SK-N-SH (cell line): ENCODE measurements around the gene CATSPER4. TPM values are rescaled to one million over a fixed set of nuclear protein-coding genes. Genes with fewer than 3 reads are reported as not detected.

ENCODE experiments used
- CTCF ChIA-PET: fragments of 300-600, 350-600 bp; formaldehyde crosslinking; extraction: SDS; loops from one replicate; lab custom pipeline; 2021; lab: Yijun Ruan, JAX
- POLR2A ChIA-PET: fragments of 350-600 bp; sonication (Branson Sonifier 250); formaldehyde crosslinking; extraction: SDS; loops from one replicate; lab custom pipeline; 2020; ENCODE audit warnings: antibody characterized with exemption, inconsistent platforms; lab: Yijun Ruan, JAX
- DNase-seq: peaks from one replicate; pipeline ENCODE4 v3.0.0; 2012
- H2AFZ ChIP-seq: fragments of 200-600 bp; sonication (generic); 2 replicates; pipeline ENCODE4 v1.8.1; 2016; ENCODE audit warnings: antibody characterized with exemption, mild to moderate bottlenecking, low read depth
- H3F3A ChIP-seq: fragments of 200-600 bp; sonication (generic); replicated peaks from 2 replicates; pipeline ENCODE3; 2016; ENCODE audit warnings: antibody characterized with exemption, mild to moderate bottlenecking; ENCODE audit not compliant: insufficient read depth
- H3K27ac ChIP-seq, 2 experiments: fragments of 200-500 bp in 1 of 2; fragments of 200-600 bp in 1 of 2; sonication (Bioruptor generic) in 1 of 2; sonication (generic), shearing (Covaris generic) in 1 of 2; 2 replicates each; pipeline versions ENCODE4 v1.5.1 to v1.6.1; 2014 to 2016; ENCODE audit warnings: low read depth in 2 of 2, inconsistent platforms in 1 of 2, low read length in 1 of 2, mild to moderate bottlenecking in 1 of 2, mixed read lengths in 1 of 2
- H3K27me3 ChIP-seq: fragments of 200-600 bp; sonication (generic), shearing (Covaris generic); 2 replicates; pipeline ENCODE4 v1.6.1; 2016; ENCODE audit warnings: mixed run types; ENCODE audit not compliant: insufficient read depth
- H3K36me3 ChIP-seq, 2 experiments: fragments of 200-500 bp in 1 of 2; fragments of 200-600 bp in 1 of 2; sonication (Bioruptor generic) in 1 of 2; sonication (generic) in 1 of 2; replicated peaks in 1 of 2; 2 replicates each; pipeline versions ENCODE3 to v1.5.1; 2014 to 2016; ENCODE audit warnings: low read length in 1 of 2, mild to moderate bottlenecking in 1 of 2; ENCODE audit not compliant: insufficient read depth in 2 of 2, control insufficient read depth in 1 of 2
- H3K4me1 ChIP-seq, 2 experiments: fragments of 200-500 bp in 1 of 2; fragments of 200-600 bp in 1 of 2; sonication (Bioruptor generic) in 1 of 2; sonication (generic), shearing (Covaris generic) in 1 of 2; 2 replicates each; pipeline versions ENCODE4 v1.5.1 to v1.6.1; 2014 to 2016; ENCODE audit warnings: low read depth in 1 of 2, low read length in 1 of 2, mixed run types in 1 of 2; ENCODE audit not compliant: insufficient read depth in 2 of 2, control insufficient read depth in 1 of 2
- H3K4me2 ChIP-seq: fragments of 200-600 bp; sonication (generic), shearing (Covaris generic); 2 replicates; pipeline ENCODE4 v1.6.1; 2017; ENCODE audit warnings: mixed run types
- H3K4me3 ChIP-seq, 2 experiments: fragments of 200-500 bp in 1 of 2; fragments of 200-600 bp in 1 of 2; sonication (Bioruptor generic) in 1 of 2; sonication (generic), shearing (Covaris generic) in 1 of 2; 2 replicates each; pipeline versions ENCODE4 v1.5.1 to v1.8.1; 2014 to 2016; ENCODE audit warnings: low read depth in 2 of 2, inconsistent platforms in 1 of 2, low read length in 1 of 2, mild to moderate bottlenecking in 1 of 2, mixed read lengths in 1 of 2, moderate library complexity in 1 of 2
- H3K79me2 ChIP-seq: fragments of 200-600 bp; sonication (generic); 2 replicates; pipeline ENCODE4 v1.8.1; 2017; ENCODE audit warnings: mild to moderate bottlenecking; ENCODE audit not compliant: insufficient read depth
- H3K9ac ChIP-seq: fragments of 200-600 bp; sonication (generic); 2 replicates; pipeline ENCODE4 v1.6.1; 2017; ENCODE audit warnings: mixed run types
- H3K9me2 ChIP-seq: fragments of 200-600 bp; sonication (generic); 2 replicates; pipeline ENCODE4 v1.6.1; 2017; ENCODE audit warnings: mixed run types
- H3K9me3 ChIP-seq: fragments of 200-600 bp; sonication (generic); 2 replicates; pipeline ENCODE4 v1.6.1; 2017; ENCODE audit warnings: mixed run types, mild to moderate bottlenecking, moderate library complexity
- H4K20me1 ChIP-seq: fragments of 200-600 bp; sonication (generic); 2 replicates; pipeline ENCODE4 v1.6.1; 2017; ENCODE audit warnings: mild to moderate bottlenecking, mixed run types; ENCODE audit not compliant: insufficient read depth
- CTCF ChIP-seq: fragments of 200-600 bp; sonication (generic); IDR thresholded peaks from 2 replicates; pipeline ENCODE4 v1.6.1; 2017; ENCODE audit warnings: antibody characterized with exemption, mild to moderate bottlenecking, moderate library complexity
- FOXM1 ChIP-seq: IDR thresholded peaks from 2 replicates; pipeline ENCODE4 v1.4.0; 2012; ENCODE audit warnings: low read depth, mild to moderate bottlenecking
- GATA2 ChIP-seq: sonication (generic); formaldehyde crosslinking; IDR thresholded peaks from 2 replicates; pipeline ENCODE4 v1.5.0; 2020; ENCODE audit warnings: mild to moderate bottlenecking, missing genetic modification reagents
- JUND ChIP-seq: IDR thresholded peaks from 2 replicates; pipeline ENCODE4 v1.4.0; 2012
- POLR2AphosphoS5 ChIP-seq: IDR thresholded peaks from 2 replicates; pipeline ENCODE4 v1.6.1; 2012; ENCODE audit warnings: low read depth, low read length
- REST ChIP-seq: IDR thresholded peaks from 2 replicates; pipeline ENCODE4 v1.6.1; 2012; ENCODE audit warnings: mild to moderate bottlenecking, low read depth, low read length, moderate library complexity
- SMC3 ChIP-seq: IDR thresholded peaks from 2 replicates; pipeline ENCODE4 v1.6.1; 2012; ENCODE audit warnings: low read depth, low read length, improper control_type of control experiment
- TCF12 ChIP-seq: IDR thresholded peaks from 2 replicates; pipeline ENCODE4 v1.4.0; 2012
- WGBS: methylation state at CpG from one replicate; pipeline ENCODE4 v1.1.6; 2017; ENCODE audit warnings: low lambda C conversion rate; 5-methylcytosine and 5-hydroxymethylcytosine counted together
- polyA plus RNA-seq, 3 experiments: library from polyadenylated mRNA; depleted of rRNA; stranded (reverse); fragments of >200 nt; gene quantifications; 2 replicates each; pipeline ENCODE4 v1.2.3, GENCODE V29; 2012
- TF ChIP-seq, protein P1 (sequence below): IDR thresholded peaks from 2 replicates; pipeline ENCODE4 v1.4.0; 2012; ENCODE audit warnings: low read depth, borderline replicate concordance
- TF ChIP-seq, protein P2 (sequence below): fragments of 150-350 bp; IDR thresholded peaks from 2 replicates; pipeline ENCODE4 v1.6.1; 2016; ENCODE audit warnings: mild to moderate bottlenecking, low read depth, low read length
- TF ChIP-seq, protein P3 (sequence below): IDR thresholded peaks from 2 replicates; pipeline ENCODE4 v1.4.0; 2012; ENCODE audit warnings: low read depth, borderline replicate concordance

Gene CATSPER4
- polyA plus RNA-seq, 1 of the 3 experiments (the other 2 are of a cell fraction) = not detected

DNA sequence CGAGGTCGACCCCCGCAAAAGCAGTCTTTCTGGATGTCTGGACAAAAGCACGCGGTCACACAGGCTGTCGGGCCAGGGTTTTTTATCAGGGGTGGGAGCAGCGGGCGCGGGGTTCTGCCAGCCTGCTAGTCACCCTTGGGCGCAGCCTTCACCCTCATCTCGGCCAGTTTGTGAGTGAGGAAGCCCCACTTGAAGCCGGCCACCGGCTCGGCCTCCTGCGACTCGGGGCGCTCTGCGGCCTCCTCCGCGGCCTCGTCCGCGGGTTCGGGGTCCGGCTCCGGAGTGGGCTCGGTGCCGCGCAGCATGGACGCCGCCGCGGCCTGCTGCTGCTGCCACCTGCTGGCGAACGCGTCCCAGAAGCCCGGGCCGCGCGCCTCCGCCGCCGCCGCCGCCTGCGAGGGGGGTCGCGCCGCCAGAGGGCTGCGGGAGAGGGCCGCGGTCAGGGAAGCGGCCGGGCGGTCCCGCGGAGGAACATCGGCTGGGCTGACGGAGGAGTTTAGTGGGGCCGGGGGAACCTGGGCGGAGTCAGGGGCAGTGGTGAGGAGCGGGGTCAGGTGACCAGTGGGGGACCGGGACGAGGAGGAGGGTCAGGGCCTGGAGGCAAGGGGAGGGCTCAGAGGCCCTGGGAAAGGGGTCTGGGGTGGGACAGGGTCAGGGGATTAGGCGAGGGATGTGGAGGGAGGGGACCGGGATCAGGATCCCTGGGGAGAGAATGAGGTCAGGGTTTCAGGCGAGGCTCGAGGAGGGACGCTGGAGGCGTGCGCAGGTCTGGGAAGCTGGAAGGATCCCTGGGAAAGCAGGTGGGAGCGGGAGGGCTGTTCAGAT lies 26.2 kb upstream of the CATSPER4 start (continued):
- peak; percentile 69 for TF ChIP-seq CTCF
- TF ChIP-seq FOXM1 = no peak
- TF ChIP-seq JUND = no peak
- no peak for TF ChIP-seq GATA2 (CRISPR knock-in tag)
- TF ChIP-seq, protein P1, sequence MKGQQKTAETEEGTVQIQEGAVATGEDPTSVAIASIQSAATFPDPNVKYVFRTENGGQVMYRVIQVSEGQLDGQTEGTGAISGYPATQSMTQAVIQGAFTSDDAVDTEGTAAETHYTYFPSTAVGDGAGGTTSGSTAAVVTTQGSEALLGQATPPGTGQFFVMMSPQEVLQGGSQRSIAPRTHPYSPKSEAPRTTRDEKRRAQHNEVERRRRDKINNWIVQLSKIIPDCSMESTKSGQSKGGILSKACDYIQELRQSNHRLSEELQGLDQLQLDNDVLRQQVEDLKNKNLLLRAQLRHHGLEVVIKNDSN = peak; percentile 67
- TF ChIP-seq, protein P2, sequence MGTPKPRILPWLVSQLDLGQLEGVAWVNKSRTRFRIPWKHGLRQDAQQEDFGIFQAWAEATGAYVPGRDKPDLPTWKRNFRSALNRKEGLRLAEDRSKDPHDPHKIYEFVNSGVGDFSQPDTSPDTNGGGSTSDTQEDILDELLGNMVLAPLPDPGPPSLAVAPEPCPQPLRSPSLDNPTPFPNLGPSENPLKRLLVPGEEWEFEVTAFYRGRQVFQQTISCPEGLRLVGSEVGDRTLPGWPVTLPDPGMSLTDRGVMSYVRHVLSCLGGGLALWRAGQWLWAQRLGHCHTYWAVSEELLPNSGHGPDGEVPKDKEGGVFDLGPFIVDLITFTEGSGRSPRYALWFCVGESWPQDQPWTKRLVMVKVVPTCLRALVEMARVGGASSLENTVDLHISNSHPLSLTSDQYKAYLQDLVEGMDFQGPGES = no peak
- TF ChIP-seq TCF12 = no peak

DNA sequence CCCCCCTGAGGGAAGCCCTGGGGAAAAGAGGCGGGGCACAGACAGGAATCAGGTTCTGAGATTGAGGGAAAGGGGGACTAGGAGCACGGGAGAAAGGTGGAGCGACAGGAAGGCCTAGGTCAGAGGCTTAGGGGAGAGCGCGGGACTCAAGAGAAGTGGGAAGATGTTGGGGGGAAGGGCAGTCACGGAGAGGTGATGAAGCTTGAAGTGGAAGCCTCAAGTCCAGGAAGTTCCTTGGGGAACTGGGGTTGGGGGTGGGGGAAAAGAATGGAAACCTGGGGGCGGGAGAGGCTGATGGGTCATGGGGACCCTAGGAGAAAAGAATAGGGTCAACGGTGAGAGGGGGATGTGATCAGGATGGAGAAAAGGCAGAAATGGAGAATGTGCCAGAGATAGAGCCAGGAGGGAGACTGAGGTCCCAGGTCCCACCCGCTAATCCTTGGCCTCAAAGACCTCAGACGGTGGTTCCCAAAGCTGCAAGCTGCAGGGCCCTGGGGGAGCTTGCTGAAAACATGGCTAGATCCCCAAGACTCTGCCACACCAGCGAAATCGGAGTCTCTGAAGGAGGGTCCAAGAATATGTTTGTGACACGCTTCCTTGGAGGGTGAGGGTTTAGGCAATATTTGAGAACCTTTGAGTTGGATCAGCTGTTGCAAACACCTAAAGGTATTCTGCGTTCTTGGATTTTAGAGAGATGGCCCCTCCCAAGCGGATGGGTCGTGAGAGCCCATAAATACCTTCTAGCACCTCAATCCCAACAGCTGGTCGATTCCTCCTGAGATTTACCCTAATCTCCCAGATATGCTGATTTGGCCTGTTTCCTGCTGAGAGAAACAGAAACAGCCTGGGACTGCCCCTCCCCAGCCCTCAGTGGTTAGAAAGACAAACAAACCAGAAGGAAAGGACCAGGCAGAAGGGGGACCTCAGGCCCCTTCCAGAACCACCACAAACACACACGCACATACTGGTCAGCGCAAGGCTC lies 25.2 kb upstream of the CATSPER4 start:
- WGBS = 88% methylated on average over 16 of the region's 19 CpGs
- Histone ChIP-seq H3K9me3 (no peaks in the 10 kb centered on the region), H3K79me2 (peaks cover 4% of the 10 kb centered on the region; the same call in 1 of the 2 replicates), H3K9ac (no peak overlapping the region), H3K4me3 (no peak overlapping the region), H3F3A (peaks cover 4% of the 10 kb centered on the region), H3K9me2 (no peaks in the 10 kb centered on the region), H3K4me2 (peak overlapping the region; percentile 67; the same call in 1 of the 2 replicates), H4K20me1 (no peaks in the 10 kb centered on the region), H3K36me3 (no peaks in the 10 kb centered on the region), H3K4me1 (peaks cover 0 to 13% of the 10 kb centered on the region in 2 experiments; a peak in 1 of 4 replicates), H3K27me3 (no peaks in the 10 kb centered on the region), H3K27ac (no peak overlapping the region), H2AFZ (peak overlapping the region; percentile 81; the same call in 1 of the 2 replicates)
- DNase-seq = no peak
- TF ChIP-seq SMC3 (no peak), POLR2AphosphoS5 (no peak), JUND (no peak), REST (no peak), CTCF (no peak)
- TF ChIP-seq, protein P1 = no peak
- TF ChIP-seq, protein P3, sequence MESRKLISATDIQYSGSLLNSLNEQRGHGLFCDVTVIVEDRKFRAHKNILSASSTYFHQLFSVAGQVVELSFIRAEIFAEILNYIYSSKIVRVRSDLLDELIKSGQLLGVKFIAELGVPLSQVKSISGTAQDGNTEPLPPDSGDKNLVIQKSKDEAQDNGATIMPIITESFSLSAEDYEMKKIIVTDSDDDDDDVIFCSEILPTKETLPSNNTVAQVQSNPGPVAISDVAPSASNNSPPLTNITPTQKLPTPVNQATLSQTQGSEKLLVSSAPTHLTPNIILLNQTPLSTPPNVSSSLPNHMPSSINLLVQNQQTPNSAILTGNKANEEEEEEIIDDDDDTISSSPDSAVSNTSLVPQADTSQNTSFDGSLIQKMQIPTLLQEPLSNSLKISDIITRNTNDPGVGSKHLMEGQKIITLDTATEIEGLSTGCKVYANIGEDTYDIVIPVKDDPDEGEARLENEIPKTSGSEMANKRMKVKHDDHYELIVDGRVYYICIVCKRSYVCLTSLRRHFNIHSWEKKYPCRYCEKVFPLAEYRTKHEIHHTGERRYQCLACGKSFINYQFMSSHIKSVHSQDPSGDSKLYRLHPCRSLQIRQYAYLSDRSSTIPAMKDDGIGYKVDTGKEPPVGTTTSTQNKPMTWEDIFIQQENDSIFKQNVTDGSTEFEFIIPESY = no peak
- POLR2A ChIA-PET = no interaction called here
- CTCF ChIA-PET = interaction anchor here (0.6 to 13.7 kb wide), 18 partner anchors 8 to 273 kb away, joined by 3 to 131 read pairs (median 3); partner anchors contain the start of gene CEP85
